Fibroblast of pulmonary artery (primary cell): ENCODE results near the gene UBTD2.

Experiments
- DNase-seq: peaks from one replicate; pipeline ENCODE4 v3.0.0-alpha.2; 2010; ENCODE audit warnings: low read depth
- H3K4me3 ChIP-seq: replicated peaks from 2 replicates; pipeline ENCODE4 v1.5.1; 2011; ENCODE audit warnings: low read depth, mild to moderate bottlenecking, control low read depth, low read length, moderate library complexity
- TF ChIP-seq, protein P1 (sequence below): IDR thresholded peaks from 2 replicates; pipeline ENCODE4 v1.5.1; 2011; ENCODE audit warnings: mild to moderate bottlenecking, control low read depth, low read length, inconsistent platforms; ENCODE audit errors: missing control alignments

Gene UBTD2

DNA sequence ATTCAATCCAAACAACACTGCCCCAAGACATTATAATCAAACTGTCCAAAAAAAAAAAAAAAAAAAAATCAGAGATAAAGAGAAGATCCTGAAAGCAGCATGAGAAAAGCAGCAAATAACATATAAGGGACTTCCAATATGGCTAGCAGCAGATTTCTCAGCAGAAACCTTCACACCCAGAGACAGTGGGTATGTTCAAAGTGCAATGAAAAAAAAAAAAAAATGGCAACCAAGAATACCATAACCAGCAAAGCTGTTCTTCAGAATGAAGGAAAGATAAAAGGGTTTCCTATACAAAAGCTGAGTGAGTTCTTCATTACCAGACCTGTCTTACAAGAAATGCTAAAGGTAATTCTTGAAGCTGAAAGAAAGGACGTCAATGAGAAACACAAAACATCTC lies 32.1 kb downstream of the UBTD2 start:
- no peak overlapping the region for H3K4me3 ChIP-seq
- no peak for DNase-seq
- TF ChIP-seq, protein P1, sequence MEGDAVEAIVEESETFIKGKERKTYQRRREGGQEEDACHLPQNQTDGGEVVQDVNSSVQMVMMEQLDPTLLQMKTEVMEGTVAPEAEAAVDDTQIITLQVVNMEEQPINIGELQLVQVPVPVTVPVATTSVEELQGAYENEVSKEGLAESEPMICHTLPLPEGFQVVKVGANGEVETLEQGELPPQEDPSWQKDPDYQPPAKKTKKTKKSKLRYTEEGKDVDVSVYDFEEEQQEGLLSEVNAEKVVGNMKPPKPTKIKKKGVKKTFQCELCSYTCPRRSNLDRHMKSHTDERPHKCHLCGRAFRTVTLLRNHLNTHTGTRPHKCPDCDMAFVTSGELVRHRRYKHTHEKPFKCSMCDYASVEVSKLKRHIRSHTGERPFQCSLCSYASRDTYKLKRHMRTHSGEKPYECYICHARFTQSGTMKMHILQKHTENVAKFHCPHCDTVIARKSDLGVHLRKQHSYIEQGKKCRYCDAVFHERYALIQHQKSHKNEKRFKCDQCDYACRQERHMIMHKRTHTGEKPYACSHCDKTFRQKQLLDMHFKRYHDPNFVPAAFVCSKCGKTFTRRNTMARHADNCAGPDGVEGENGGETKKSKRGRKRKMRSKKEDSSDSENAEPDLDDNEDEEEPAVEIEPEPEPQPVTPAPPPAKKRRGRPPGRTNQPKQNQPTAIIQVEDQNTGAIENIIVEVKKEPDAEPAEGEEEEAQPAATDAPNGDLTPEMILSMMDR: no peak

DNA sequence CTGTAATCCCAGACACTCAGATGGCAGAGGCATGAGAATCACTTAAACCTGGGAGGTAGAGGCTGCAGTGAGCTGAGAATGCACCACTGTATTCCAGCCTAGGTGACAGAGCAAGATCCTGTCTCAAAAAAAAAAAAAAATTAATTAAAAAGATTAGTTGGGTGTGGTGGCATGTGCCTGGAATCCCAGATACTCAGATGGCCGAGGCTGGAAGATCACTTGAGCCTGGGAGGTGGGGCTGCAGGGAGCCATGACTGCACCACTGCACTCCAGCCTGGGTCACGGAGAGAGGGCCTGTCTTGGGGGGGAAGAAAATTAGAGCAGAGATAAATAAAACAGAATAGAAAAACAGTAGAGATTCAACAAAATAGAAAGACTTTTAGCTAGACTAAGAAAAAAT lies 34.9 kb downstream of the UBTD2 start:
- no peak for DNase-seq
- H3K4me3 ChIP-seq: no peak overlapping the region
- TF ChIP-seq, protein P1: no peak

DNA sequence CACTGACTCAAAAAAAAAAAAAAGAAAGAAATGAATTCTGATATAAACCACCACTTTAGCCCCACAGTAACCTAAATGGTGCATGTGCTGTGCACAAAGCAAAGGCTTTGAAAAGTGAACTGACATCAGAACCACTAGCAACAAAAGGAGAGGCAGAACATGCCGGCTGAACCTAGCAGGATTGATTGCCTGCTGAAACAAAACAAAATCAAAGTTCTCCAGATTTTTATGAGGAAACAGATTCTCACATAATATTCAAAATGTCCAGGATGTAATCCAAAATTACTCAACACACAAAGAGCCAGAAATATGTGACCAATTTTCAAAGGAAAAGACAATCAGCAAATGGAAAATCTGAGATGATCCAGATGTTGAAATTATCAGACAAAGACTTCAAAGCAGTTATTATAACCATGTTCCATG lies 37.9 kb downstream of the UBTD2 start:
- no peak overlapping the region for H3K4me3 ChIP-seq
- peak; percentile 52 for DNase-seq
- TF ChIP-seq, protein P1: no peak

DNA sequence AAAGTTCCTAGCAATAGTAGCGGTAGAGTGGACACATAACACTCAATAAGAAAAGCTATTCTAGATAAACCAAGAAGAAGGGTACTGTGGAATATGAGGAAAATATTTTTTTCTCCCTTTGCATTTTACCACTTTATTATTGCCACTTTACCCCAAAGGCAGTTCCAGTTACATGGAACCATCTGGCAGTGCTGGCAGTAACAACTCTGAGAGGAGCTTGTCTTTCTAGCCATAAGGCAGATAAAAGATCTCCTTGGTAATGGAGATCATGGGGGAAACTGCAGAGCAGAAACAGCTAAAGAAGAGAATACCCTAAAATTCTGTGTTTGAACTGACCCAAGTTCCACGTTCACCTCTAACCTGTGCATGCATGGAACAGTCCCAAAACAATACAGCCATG lies 38.5 kb downstream of the UBTD2 start:
- no peak for DNase-seq
- TF ChIP-seq, protein P1: no peak
- no peak overlapping the region for H3K4me3 ChIP-seq

DNA sequence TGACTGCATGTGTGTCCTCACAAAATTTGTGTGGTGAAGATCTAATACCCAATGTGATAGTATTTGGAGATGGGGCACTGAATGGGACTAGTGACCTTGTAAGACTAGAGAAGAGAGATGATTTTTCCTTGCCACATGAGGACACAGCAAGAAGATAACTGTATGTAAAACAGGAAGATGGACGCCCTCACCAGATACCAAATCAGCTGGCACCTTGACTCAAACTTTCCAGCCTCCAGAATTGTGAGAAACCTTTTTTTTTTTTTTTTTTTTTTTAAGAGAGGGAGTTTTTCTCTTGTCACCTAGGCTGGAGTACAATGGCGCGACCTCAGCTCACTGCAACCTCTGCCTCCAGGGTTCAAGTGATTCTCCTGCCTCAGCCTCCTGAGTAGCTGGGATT lies 40.3 kb downstream of the UBTD2 start:
- TF ChIP-seq, protein P1: no peak
- H3K4me3 ChIP-seq: no peak overlapping the region
- DNase-seq: no peak

DNA sequence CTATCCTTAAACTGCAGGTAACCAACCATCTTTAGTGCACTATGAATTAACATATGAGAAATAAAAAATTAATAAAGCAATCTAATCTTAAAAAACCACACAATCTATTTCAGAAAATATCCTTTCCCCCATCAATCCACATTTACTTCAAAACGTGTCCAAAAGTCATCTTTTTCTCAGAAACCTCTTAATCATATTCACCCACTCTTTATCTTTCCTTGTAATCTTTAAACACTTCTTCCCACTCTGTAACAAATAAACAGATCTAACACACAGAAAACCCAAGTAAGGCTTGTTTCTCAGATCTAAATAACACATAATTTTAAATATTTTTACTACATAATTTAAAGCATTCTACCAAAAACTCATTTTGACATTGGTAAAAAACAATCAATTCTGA lies 45.2 kb downstream of the UBTD2 start:
- DNase-seq: no peak
- TF ChIP-seq, protein P1: no peak
- H3K4me3 ChIP-seq: no peak overlapping the region
